Keratinocyte (primary cell): ENCODE measurements around the gene ORM1. TPM values are rescaled to one million over a fixed set of nuclear protein-coding genes. Genes with fewer than 3 reads are reported as not detected.
A peak's percentile ranks its signal among the peaks of the same experiment; 100 is the strongest.

Source experiments
- DNase-seq: peaks from one replicate; pipeline ENCODE4 v3.0.0-alpha.2; 2011; ENCODE audit warnings: low read depth, missing footprints, low spot score
- FAIRE-seq: peaks from 2 replicates; lab custom pipeline; 2011; peaks lifted over from hg19 to GRCh38; lab: Jason Lieb, UNC
- H2AFZ ChIP-seq: 2 replicates; pipeline ENCODE4 v1.6.0; 2012; ENCODE audit warnings: low read length, control low read depth, inconsistent platforms; ENCODE audit not compliant: control insufficient read depth
- H3K27ac ChIP-seq: 2 replicates; pipeline ENCODE4 v1.5.1; 2011; ENCODE audit warnings: low read length; ENCODE audit not compliant: control insufficient read depth, insufficient read depth
- H3K27me3 ChIP-seq: 3 replicates; pipeline ENCODE4 v1.6.0; 2011; ENCODE audit warnings: low read length; ENCODE audit not compliant: control insufficient read depth, insufficient read depth; ENCODE audit errors: extremely low read depth
- H3K36me3 ChIP-seq, 2 experiments: 2 replicates in 1 of 2; 3 replicates in 1 of 2; pipeline ENCODE4 v1.5.1; 2011; ENCODE audit warnings: low read length in 2 of 2, mild to moderate bottlenecking in 1 of 2; ENCODE audit not compliant: control insufficient read depth in 2 of 2, insufficient read depth in 2 of 2; ENCODE audit errors: extremely low read depth in 1 of 2
- H3K4me1 ChIP-seq: 3 replicates; pipeline ENCODE4 v1.5.1; 2011; ENCODE audit warnings: low read length; ENCODE audit not compliant: control insufficient read depth, insufficient read depth; ENCODE audit errors: extremely low read depth
- H3K4me2 ChIP-seq: 3 replicates; pipeline ENCODE4 v1.6.0; 2011; ENCODE audit warnings: low read depth, low read length; ENCODE audit not compliant: control insufficient read depth, insufficient read depth; ENCODE audit errors: extremely low read depth
- H3K4me3 ChIP-seq, 3 experiments: fragments of 200-600 bp in 1 of 3; sonication (generic) in 1 of 3; 2 replicates in 2 of 3; 3 replicates in 1 of 3; pipeline ENCODE4 v1.5.1; 2011 to 2016; ENCODE audit warnings: low read length in 3 of 3, mild to moderate bottlenecking in 3 of 3, control low read depth in 2 of 3, inconsistent platforms in 1 of 3, low read depth in 1 of 3, mixed read lengths in 1 of 3, mixed run types in 1 of 3, moderate library complexity in 1 of 3; ENCODE audit not compliant: control insufficient read depth in 2 of 3, insufficient read depth in 2 of 3; ENCODE audit errors: extremely low read depth in 1 of 3
- H3K79me2 ChIP-seq: 2 replicates; pipeline ENCODE4 v1.6.0; 2012; ENCODE audit warnings: low read length; ENCODE audit not compliant: control insufficient read depth, insufficient read depth
- H3K9ac ChIP-seq: 3 replicates; pipeline ENCODE4 v1.6.0; 2011; ENCODE audit warnings: low read length; ENCODE audit not compliant: control insufficient read depth, insufficient read depth; ENCODE audit errors: extremely low read depth
- H3K9me1 ChIP-seq: 3 replicates; pipeline ENCODE4 v1.6.0; 2011; ENCODE audit warnings: low read length; ENCODE audit not compliant: control insufficient read depth, insufficient read depth; ENCODE audit errors: extremely low read depth
- H3K9me3 ChIP-seq: 2 replicates; pipeline ENCODE4 v1.5.1; 2012; ENCODE audit warnings: low read depth, low read length; ENCODE audit not compliant: control insufficient read depth
- H4K20me1 ChIP-seq: 3 replicates; pipeline ENCODE4 v1.6.0; 2011; ENCODE audit warnings: low read length; ENCODE audit not compliant: control insufficient read depth, insufficient read depth; ENCODE audit errors: extremely low read depth
- CTCF ChIP-seq, 3 experiments: IDR thresholded peaks in 1 of 3; conservative IDR thresholded peaks in 1 of 3; optimal IDR thresholded peaks in 1 of 3; 2 replicates in 2 of 3; 3 replicates in 1 of 3; pipeline versions ENCODE3 to v1.5.1; 2011; ENCODE audit warnings: low read length in 3 of 3, mild to moderate bottlenecking in 3 of 3, moderate library complexity in 2 of 3, control low read depth in 1 of 3, inconsistent platforms in 1 of 3; ENCODE audit not compliant: insufficient read depth in 2 of 3; ENCODE audit errors: extremely low read depth in 1 of 3
- EZH2 ChIP-seq: IDR thresholded peaks from one replicate; pipeline ENCODE4 v1.6.1; 2012; ENCODE audit warnings: inconsistent platforms, mild to moderate bottlenecking, low read length, moderate library complexity
- dilution Hi-C: fragments of 300-500 bp; cut with MboI; formaldehyde crosslinking; loops from one replicate; pipeline ENCODE4 v1.7.0; 2020; ENCODE audit warnings: low sequenced_read_pairs; ENCODE audit not compliant: extremely low pct_ligation_motif_present
- polyA plus RNA-seq, 5 experiments: library from polyadenylated mRNA; depleted of rRNA in 3 of 5; stranded (reverse) in 3 of 5; stranded (forward) in 1 of 5; unstranded in 1 of 5; fragments of >200 nt; gene quantifications; 1 replicate in 1 of 5; 2 replicates in 3 of 5; 3 replicates in 1 of 5; pipeline versions ENCODE4 v1.2.1 to v1.2.3, GENCODE V29; 2011 to 2012; ENCODE audit warnings: missing spikeins in 2 of 5, low read depth in 1 of 5, low replicate concordance in 1 of 5

The ORM1 gene
- polyA plus RNA-seq, 1 donor (not counting 4 experiments of a cell fraction or from before 2014, with no cell fraction given): not detected

- peaks cover 2% of the 10 kb centered on the region for H3K9me1 ChIP-seq
- no peaks in the 10 kb centered on the region for H3K79me2 ChIP-seq
- peaks cover 25% of the 10 kb centered on the region for H3K4me1 ChIP-seq
- dilution Hi-C loops: no loop called here
- TF ChIP-seq CTCF (optimal IDR thresholded peaks at IDR 0.05 in 1 of 3, IDR thresholded peaks at IDR 0.05 in 1 of 3, conservative IDR thresholded peaks at IDR 0.05 in 1 of 3; ENCODE audit: extremely low read depth in 1 of 3, insufficient read depth in 2 of 3, low read length in 3 of 3): no peak
- no peak for TF ChIP-seq EZH2
- no peak overlapping the region for H3K4me2 ChIP-seq
- FAIRE-seq: no peak
- no peak overlapping the region for H3K9ac ChIP-seq
- no peaks in the 10 kb centered on the region for H3K9me3 ChIP-seq
- no peaks in the 10 kb centered on the region for H3K27me3 ChIP-seq
- H2AFZ ChIP-seq: no peak overlapping the region
- no peak overlapping the region for H3K4me3 ChIP-seq
- H4K20me1 ChIP-seq: no peaks in the 10 kb centered on the region
- H3K36me3 ChIP-seq: peaks cover 5 to 10% of the 10 kb centered on the region in 2 experiments
- H3K27ac ChIP-seq: no peak overlapping the region
- DNase-seq: no peak
Measured at GRCh38 chr9:114347675-114348074, 24.8 kb downstream of the ORM1 start.

GRCh38 chr9:114348261-114348905, 25.5 kb downstream of the ORM1 start:
- Histone ChIP-seq H3K4me2 (peak overlapping the region; percentile 20), H4K20me1 (no peaks in the 10 kb centered on the region), H3K27ac (peak overlapping the region; percentile 45), H3K9me1 (no peaks in the 10 kb centered on the region), H3K36me3 (peaks cover 5 to 10% of the 10 kb centered on the region in 2 experiments), H3K4me3 (no peak overlapping the region), H3K4me1 (peaks cover 19% of the 10 kb centered on the region), H3K9me3 (no peaks in the 10 kb centered on the region), H3K27me3 (no peaks in the 10 kb centered on the region), H3K79me2 (no peaks in the 10 kb centered on the region), H3K9ac (peak overlapping the region; percentile 49), H2AFZ (no peak overlapping the region)
- FAIRE-seq: no peak
- no peak for TF ChIP-seq EZH2
- TF ChIP-seq CTCF (optimal IDR thresholded peaks at IDR 0.05 in 1 of 3, IDR thresholded peaks at IDR 0.05 in 1 of 3, conservative IDR thresholded peaks at IDR 0.05 in 1 of 3; ENCODE audit: extremely low read depth in 1 of 3, insufficient read depth in 2 of 3, low read length in 3 of 3): no peak
- dilution Hi-C loops: no loop called here
- no peak for DNase-seq
